IMR-90 (cell line): ENCODE data around the gene IFT57. TPM values are rescaled to one million over a fixed set of nuclear protein-coding genes. Genes with fewer than 3 reads are reported as not detected.

Experiments used
- polyA plus RNA-seq, 3 experiments: library from polyadenylated mRNA; depleted of rRNA; stranded (reverse); fragments of >200 nt; gene quantifications; 2 replicates each; pipeline ENCODE4 v1.2.3, GENCODE V29; 2012; ENCODE audit warnings: low replicate concordance in 1 of 3
- total RNA-seq: library from RNA; depleted of rRNA; stranded (reverse); fragments of >200 nt; gene quantifications from 2 replicates; pipeline ENCODE4 v1.2.3, GENCODE V29; 2012; rRNA removed

IFT57 gene
- total and polyA plus RNA-seq, 2 of the 4 experiments (the other 2 are of a cell fraction): 30.0 to 35.3 TPM

Other genes with a start within 250 kb of the IFT57 start
- gene CD47, start 131.4 kb downstream of the IFT57 start, total RNA-seq: 52.0 and 110 TPM in 2 replicates
- gene CD47, start 131.4 kb downstream of the IFT57 start, polyA plus RNA-seq (2012; rRNA removed): 32.2 and 45.9 TPM in 2 replicates
- gene HHLA2, start 74.1 kb upstream of the IFT57 start, total RNA-seq: not detected in 2 replicates
- not detected in 2 replicates for gene HHLA2, start 74.1 kb upstream of the IFT57 start, polyA plus RNA-seq (2012; rRNA removed)